Measurements from ENCODE around the gene KIF5C.
A peak's percentile ranks its signal among the peaks of the same experiment; 100 is the strongest.
"Not testable (repeated sequence)": the region's sequence is repeated elsewhere in the genome, so short reads cannot be mapped to it uniquely, and the experiment has no call there.

Gene KIF5C

GRCh38 chr2:148860037-148860436 lies 15.0 kb upstream of the KIF5C start:
- WGBS, 2 donors (ENCODE audit: extremely low coverage in 2 of 2, insufficient read length in 2 of 2, insufficient replicate concordance in 1 of 2), result no CpG with 5 or more reads among the region's 3 CpGs

GRCh38 chr2:148861367-148861766 lies 13.7 kb upstream of the KIF5C start:
- Histone ChIP-seq H3K27me3 (ENCODE audit: control insufficient read depth in 3 of 3, insufficient read depth in 3 of 3, low read depth in 1 of 3, low read length in 3 of 3) (peaks cover 0 to 29% (median 0%) of the 10 kb centered on the region in 3 experiments), H2BK12ac (ENCODE audit: low read length) (no peak overlapping the region), H2BK5ac (ENCODE audit: low read length) (no peak overlapping the region), H3K27ac (replicated peaks; ENCODE audit: low read length) (no peak overlapping the region), H3K9me3 (replicated peaks in 1 of 2; ENCODE audit: control insufficient read depth in 2 of 2, insufficient read depth in 1 of 2, low read depth in 1 of 2, low read length in 2 of 2) (no peaks in the 10 kb centered on the region), H4K8ac (ENCODE audit: low read depth, low read length) (no peak overlapping the region), H3K4me3 (ENCODE audit: low read length in 2 of 2) (no peak overlapping the region), H3K9ac (ENCODE audit: low read depth, low read length, poor library complexity) (no peak overlapping the region), H4K91ac (ENCODE audit: low read depth, low read length, poor library complexity) (no peak overlapping the region), H3K4me1 (ENCODE audit: control insufficient read depth in 2 of 2, insufficient read depth in 1 of 2, low read depth in 1 of 2, low read length in 2 of 2) (peaks cover 0 to 7% of the 10 kb centered on the region in 2 donors), H2BK120ac (ENCODE audit: low read depth, low read length) (no peak overlapping the region), H3K79me1 (ENCODE audit: low read depth, low read length) (no peaks in the 10 kb centered on the region), H3K4ac (ENCODE audit: low read length) (no peak overlapping the region), H3K36me3 (replicated peaks in 1 of 2; ENCODE audit: control insufficient read depth in 2 of 2, insufficient read depth in 2 of 2, low read length in 2 of 2) (no peaks in the 10 kb centered on the region), H2AK5ac (ENCODE audit: low read depth, low read length) (no peak overlapping the region), H2AFZ (ENCODE audit: low read length) (no peak overlapping the region), H2BK15ac (ENCODE audit: low read length) (no peak overlapping the region), H3K14ac (ENCODE audit: low read length) (no peak overlapping the region), H3K23ac (ENCODE audit: low read depth, low read length, poor library complexity) (no peak overlapping the region), H3K18ac (ENCODE audit: low read length) (no peak overlapping the region), H3K4me2 (ENCODE audit: insufficient read depth, low read length, poor library complexity, severe bottlenecking) (no peak overlapping the region)
- no CpG with 5 or more reads among the region's 5 CpGs for WGBS, 2 donors (ENCODE audit: extremely low coverage in 2 of 2, insufficient read length in 2 of 2, insufficient replicate concordance in 1 of 2)
- no peak for DNase-seq (ENCODE audit: low spot score)

More at GRCh38 chr2:148860037-148860436, 15.0 kb upstream of the KIF5C start:
- Histone ChIP-seq H2BK5ac (ENCODE audit: low read length) (no peak overlapping the region), H3K14ac (ENCODE audit: low read length) (no peak overlapping the region), H4K8ac (ENCODE audit: low read depth, low read length) (no peak overlapping the region), H3K9me3 (replicated peaks in 1 of 2; ENCODE audit: control insufficient read depth in 2 of 2, insufficient read depth in 1 of 2, low read depth in 1 of 2, low read length in 2 of 2) (no peaks in the 10 kb centered on the region), H2BK15ac (ENCODE audit: low read length) (no peak overlapping the region), H3K18ac (ENCODE audit: low read length) (no peak overlapping the region), H2BK12ac (ENCODE audit: low read length) (no peak overlapping the region), H3K79me1 (ENCODE audit: low read depth, low read length) (no peaks in the 10 kb centered on the region), H3K9ac (ENCODE audit: low read depth, low read length, poor library complexity) (no peak overlapping the region), H3K36me3 (replicated peaks in 1 of 2; ENCODE audit: control insufficient read depth in 2 of 2, insufficient read depth in 2 of 2, low read length in 2 of 2) (no peaks in the 10 kb centered on the region), H4K91ac (ENCODE audit: low read depth, low read length, poor library complexity) (no peak overlapping the region), H2AFZ (ENCODE audit: low read length) (no peak overlapping the region), H3K4me2 (ENCODE audit: insufficient read depth, low read length, poor library complexity, severe bottlenecking) (no peak overlapping the region), H3K4me3 (ENCODE audit: low read length in 2 of 2) (no peak overlapping the region), H3K27me3 (ENCODE audit: control insufficient read depth in 3 of 3, insufficient read depth in 3 of 3, low read depth in 1 of 3, low read length in 3 of 3) (peaks cover 0 to 23% (median 0%) of the 10 kb centered on the region in 3 experiments), H3K4me1 (ENCODE audit: control insufficient read depth in 2 of 2, insufficient read depth in 1 of 2, low read depth in 1 of 2, low read length in 2 of 2) (peaks cover 0 to 2% of the 10 kb centered on the region in 2 donors), H2AK5ac (ENCODE audit: low read depth, low read length) (no peak overlapping the region), H2BK120ac (ENCODE audit: low read depth, low read length) (no peak overlapping the region), H3K23ac (ENCODE audit: low read depth, low read length, poor library complexity) (no peak overlapping the region), H3K27ac (replicated peaks; ENCODE audit: low read length) (no peak overlapping the region), H3K4ac (ENCODE audit: low read length) (no peak overlapping the region)
- no peak for DNase-seq (ENCODE audit: low spot score)

GRCh38 chr2:148862478-148862877 lies 12.5 kb upstream of the KIF5C start:
- not testable (repeated sequence) for H2AK5ac ChIP-seq (ENCODE audit: low read depth, low read length); H2BK5ac ChIP-seq (ENCODE audit: low read length); H3K18ac ChIP-seq (ENCODE audit: low read length); H2BK15ac ChIP-seq (ENCODE audit: low read length); H3K4me1 ChIP-seq (ENCODE audit: control insufficient read depth in 2 of 2, insufficient read depth in 1 of 2, low read depth in 1 of 2, low read length in 2 of 2); DNase-seq (ENCODE audit: low spot score); H3K23ac ChIP-seq (ENCODE audit: low read depth, low read length, poor library complexity); H2BK12ac ChIP-seq (ENCODE audit: low read length); H3K9ac ChIP-seq (ENCODE audit: low read depth, low read length, poor library complexity); H3K4ac ChIP-seq (ENCODE audit: low read length); H3K36me3 ChIP-seq (replicated peaks in 1 of 2; ENCODE audit: control insufficient read depth in 2 of 2, insufficient read depth in 2 of 2, low read length in 2 of 2); H3K27ac ChIP-seq (replicated peaks; ENCODE audit: low read length); H3K9me3 ChIP-seq (replicated peaks in 1 of 2; ENCODE audit: control insufficient read depth in 2 of 2, insufficient read depth in 1 of 2, low read depth in 1 of 2, low read length in 2 of 2); H2BK120ac ChIP-seq (ENCODE audit: low read depth, low read length); H4K8ac ChIP-seq (ENCODE audit: low read depth, low read length); H3K4me2 ChIP-seq (ENCODE audit: insufficient read depth, low read length, poor library complexity, severe bottlenecking); H3K79me1 ChIP-seq (ENCODE audit: low read depth, low read length); H3K4me3 ChIP-seq (ENCODE audit: low read length in 2 of 2); H3K14ac ChIP-seq (ENCODE audit: low read length); H4K91ac ChIP-seq (ENCODE audit: low read depth, low read length, poor library complexity); H2AFZ ChIP-seq (ENCODE audit: low read length)
- peaks cover 0 to 39% (median 0%) of the 10 kb centered on the region in 3 experiments for H3K27me3 ChIP-seq (ENCODE audit: control insufficient read depth in 3 of 3, insufficient read depth in 3 of 3, low read depth in 1 of 3, low read length in 3 of 3)
- WGBS, 2 donors (ENCODE audit: extremely low coverage in 2 of 2, insufficient read length in 2 of 2, insufficient replicate concordance in 1 of 2), result no CpG with 5 or more reads among the region's 6 CpGs

- H2BK12ac ChIP-seq (ENCODE audit: low read length), result no peak overlapping the region
- H2BK5ac ChIP-seq (ENCODE audit: low read length), result no peak overlapping the region
- no peak overlapping the region for H3K4ac ChIP-seq (ENCODE audit: low read length)
- H3K36me3 ChIP-seq (replicated peaks in 1 of 2; ENCODE audit: control insufficient read depth in 2 of 2, insufficient read depth in 2 of 2, low read length in 2 of 2), result no peaks in the 10 kb centered on the region
- H2BK120ac ChIP-seq (ENCODE audit: low read depth, low read length), result no peak overlapping the region
- peaks cover 0 to 7% of the 10 kb centered on the region in 2 donors for H3K4me1 ChIP-seq (ENCODE audit: control insufficient read depth in 2 of 2, insufficient read depth in 1 of 2, low read depth in 1 of 2, low read length in 2 of 2)
- H3K79me1 ChIP-seq (ENCODE audit: low read depth, low read length), result no peaks in the 10 kb centered on the region
- no peak overlapping the region for H4K8ac ChIP-seq (ENCODE audit: low read depth, low read length)
- no peak overlapping the region for H2AK5ac ChIP-seq (ENCODE audit: low read depth, low read length)
- H3K14ac ChIP-seq (ENCODE audit: low read length), result no peak overlapping the region
- peak overlapping the region; percentile 20 for H3K18ac ChIP-seq (ENCODE audit: low read length)
- no peak overlapping the region for H2AFZ ChIP-seq (ENCODE audit: low read length)
- no peak overlapping the region for H2BK15ac ChIP-seq (ENCODE audit: low read length)
- no peak overlapping the region for H3K4me3 ChIP-seq (ENCODE audit: low read length in 2 of 2)
- peaks cover 0 to 47% (median 0%) of the 10 kb centered on the region in 3 experiments for H3K27me3 ChIP-seq (ENCODE audit: control insufficient read depth in 3 of 3, insufficient read depth in 3 of 3, low read depth in 1 of 3, low read length in 3 of 3)
- DNase-seq (ENCODE audit: low spot score), result no peak
- no peak overlapping the region for H3K9ac ChIP-seq (ENCODE audit: low read depth, low read length, poor library complexity)
- no peak overlapping the region for H3K27ac ChIP-seq (replicated peaks; ENCODE audit: low read length)
- H3K9me3 ChIP-seq (replicated peaks in 1 of 2; ENCODE audit: control insufficient read depth in 2 of 2, insufficient read depth in 1 of 2, low read depth in 1 of 2, low read length in 2 of 2), result no peaks in the 10 kb centered on the region
- no peak overlapping the region for H3K4me2 ChIP-seq (ENCODE audit: insufficient read depth, low read length, poor library complexity, severe bottlenecking)
- no CpG with 5 or more reads among the region's 5 CpGs for WGBS, 2 donors (ENCODE audit: extremely low coverage in 2 of 2, insufficient read length in 2 of 2, insufficient replicate concordance in 1 of 2)
- no peak overlapping the region for H4K91ac ChIP-seq (ENCODE audit: low read depth, low read length, poor library complexity)
- no peak overlapping the region for H3K23ac ChIP-seq (ENCODE audit: low read depth, low read length, poor library complexity)
These were observed 9.5 kb upstream of the KIF5C start for GRCh38 chr2:148865512-148865911.
